ENCODE measurements around the gene MBLAC1. TPM values are rescaled to one million over a fixed set of nuclear protein-coding genes. Genes with fewer than 3 reads are reported as not detected.
A peak's percentile ranks its signal among the peaks of the same experiment; 100 is the strongest.

The MBLAC1 gene
- polyA plus RNA-seq, 3 donors = 0.57 to 0.81 (median 0.59) TPM

DNA sequence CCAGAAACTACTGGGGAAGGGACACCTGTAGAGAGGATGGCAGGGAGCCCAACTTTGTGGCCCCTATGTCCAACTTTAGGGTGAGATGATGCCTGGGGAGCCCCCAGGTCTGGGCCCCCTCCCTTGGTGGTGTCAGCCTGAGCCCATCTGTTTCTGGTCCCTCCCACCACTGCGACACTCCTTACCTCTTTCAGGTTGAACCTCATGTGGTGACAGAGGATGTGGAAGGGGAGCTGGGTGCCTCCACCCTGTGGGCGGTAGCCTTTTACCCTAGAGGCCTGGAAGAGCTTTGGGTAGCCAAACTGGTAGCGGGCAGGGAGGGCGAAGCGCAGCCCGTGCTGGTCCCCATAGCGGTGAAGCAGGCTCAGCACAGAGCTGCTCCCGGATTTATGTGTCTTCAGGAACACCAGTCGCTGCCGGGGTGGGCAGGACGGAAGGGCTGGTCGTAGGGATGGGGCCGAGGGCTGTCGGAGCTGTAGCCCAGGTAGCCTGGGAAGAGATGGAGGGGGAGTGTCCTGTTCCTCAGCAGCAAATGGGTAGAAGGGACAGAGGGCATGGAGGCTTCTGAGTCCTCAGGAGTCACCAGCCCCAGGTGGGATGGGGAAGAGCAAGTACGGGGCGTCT is 39.7 kb downstream of the MBLAC1 start:
- Histone ChIP-seq H4K20me1 (ENCODE audit: insufficient read depth, low read length) (no peaks in the 10 kb centered on the region), H3K36me3 (replicated peaks in 1 of 2; ENCODE audit: control insufficient read depth in 1 of 2, insufficient read depth in 2 of 2, low read length in 2 of 2) (no peaks in the 10 kb centered on the region), H3K27ac (ENCODE audit: low read depth in 1 of 2, low read length in 2 of 2) (no peak overlapping the region), H3K4me3 (replicated peaks in 1 of 3; ENCODE audit: low read depth in 2 of 3, low read length in 3 of 3) (no peak overlapping the region), H3K9me3 (replicated peaks in 1 of 2; ENCODE audit: control insufficient read depth in 1 of 2, insufficient read depth in 1 of 2, low read length in 2 of 2) (peaks cover 0 to 6% of the 10 kb centered on the region in 2 donors), H3K9ac (ENCODE audit: insufficient read depth, low read length, poor library complexity, severe bottlenecking) (no peak overlapping the region), H3K27me3 (ENCODE audit: control insufficient read depth in 2 of 2, insufficient read depth in 2 of 2, low read length in 2 of 2) (peaks cover 30 to 57% of the 10 kb centered on the region in 2 donors), H3K4me1 (ENCODE audit: control insufficient read depth in 1 of 2, insufficient read depth in 2 of 2, low read length in 2 of 2) (peaks cover 32 to 36% of the 10 kb centered on the region in 2 donors), H3K4me2 (replicated peaks; ENCODE audit: extremely low read depth, low read length, poor library complexity, severe bottlenecking) (no peak overlapping the region), H2AFZ (ENCODE audit: insufficient read depth, low read depth, low read length, poor library complexity, severe bottlenecking) (peak overlapping the region; percentile 41), H3K79me2 (ENCODE audit: insufficient read depth, low read length) (no peaks in the 10 kb centered on the region)
- 68% methylated on average over 13 of the region's 16 CpGs for WGBS (ENCODE audit: insufficient coverage)
- peaks cover 37% of the 10 kb centered on the region for H3K4me1 Mint-ChIP-seq
- H3K4me3 Mint-ChIP-seq = peak overlapping the region in 1 of 2 donors; percentile 94
- H3K9me3 Mint-ChIP-seq = peaks cover 0 to 20% (median 9%) of the 10 kb centered on the region in 7 donors
- peak overlapping the region in 2 of 7 donors; percentile 48 to 54 for H3K27ac Mint-ChIP-seq
- TF ChIP-seq, protein P1, sequence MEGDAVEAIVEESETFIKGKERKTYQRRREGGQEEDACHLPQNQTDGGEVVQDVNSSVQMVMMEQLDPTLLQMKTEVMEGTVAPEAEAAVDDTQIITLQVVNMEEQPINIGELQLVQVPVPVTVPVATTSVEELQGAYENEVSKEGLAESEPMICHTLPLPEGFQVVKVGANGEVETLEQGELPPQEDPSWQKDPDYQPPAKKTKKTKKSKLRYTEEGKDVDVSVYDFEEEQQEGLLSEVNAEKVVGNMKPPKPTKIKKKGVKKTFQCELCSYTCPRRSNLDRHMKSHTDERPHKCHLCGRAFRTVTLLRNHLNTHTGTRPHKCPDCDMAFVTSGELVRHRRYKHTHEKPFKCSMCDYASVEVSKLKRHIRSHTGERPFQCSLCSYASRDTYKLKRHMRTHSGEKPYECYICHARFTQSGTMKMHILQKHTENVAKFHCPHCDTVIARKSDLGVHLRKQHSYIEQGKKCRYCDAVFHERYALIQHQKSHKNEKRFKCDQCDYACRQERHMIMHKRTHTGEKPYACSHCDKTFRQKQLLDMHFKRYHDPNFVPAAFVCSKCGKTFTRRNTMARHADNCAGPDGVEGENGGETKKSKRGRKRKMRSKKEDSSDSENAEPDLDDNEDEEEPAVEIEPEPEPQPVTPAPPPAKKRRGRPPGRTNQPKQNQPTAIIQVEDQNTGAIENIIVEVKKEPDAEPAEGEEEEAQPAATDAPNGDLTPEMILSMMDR (IDR thresholded peaks at IDR 0.05) = no peak
- H3K27me3 Mint-ChIP-seq (ENCODE audit: low read depth in 3 of 3) = peaks cover 59 to 84% (median 67%) of the 10 kb centered on the region in 3 donors
- no peak for DNase-seq
- intact Hi-C loops (cut with micrococcal nuclease) = no loop called here
- H3K36me3 Mint-ChIP-seq = peaks cover 4 to 14% of the 10 kb centered on the region in 2 donors

DNA sequence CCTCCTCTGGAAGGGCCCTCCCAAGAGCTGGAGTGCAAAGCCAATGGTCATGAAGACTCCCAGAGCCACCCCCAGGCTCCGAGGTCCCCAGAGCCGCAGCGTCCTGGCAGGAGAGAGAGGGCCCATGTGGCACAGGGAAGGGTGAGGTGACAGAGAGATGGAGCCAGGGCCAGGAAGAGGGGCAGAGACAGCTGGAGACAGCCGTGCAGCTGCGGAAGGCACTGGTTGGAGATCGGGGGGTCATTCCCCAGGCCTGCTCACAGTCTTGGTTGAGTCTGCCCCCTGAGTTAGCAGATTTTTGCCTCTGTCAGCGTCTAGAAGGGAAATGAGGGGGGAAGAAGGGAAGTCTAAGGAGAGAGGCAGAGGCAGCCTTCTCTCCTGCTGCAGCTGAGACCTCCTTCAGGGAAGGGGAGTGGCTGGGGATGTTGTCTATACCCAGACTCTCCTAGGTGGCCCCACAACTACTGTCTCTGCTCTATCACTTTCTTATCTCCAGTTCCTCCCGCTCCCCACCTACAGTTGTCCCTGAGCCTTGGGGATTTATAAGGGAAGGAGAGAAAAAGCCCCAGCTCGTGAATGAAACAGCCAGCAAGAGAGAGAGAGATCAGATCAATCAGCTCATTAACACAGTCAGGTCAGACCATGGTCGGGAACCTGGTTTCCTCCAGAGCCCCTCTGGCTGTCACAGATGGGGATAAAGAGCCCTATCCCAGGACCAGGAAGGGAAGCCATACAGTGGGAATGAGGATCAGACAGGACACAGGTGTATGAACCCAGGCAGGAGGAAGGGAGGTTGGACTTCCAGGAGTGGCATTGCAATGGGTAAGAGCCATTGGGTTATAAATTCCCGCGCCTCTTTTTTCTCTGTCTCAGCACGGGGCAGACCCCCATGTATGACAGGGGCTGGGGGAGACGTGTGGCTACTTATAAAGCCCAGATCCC is 40.5 kb downstream of the MBLAC1 start:
- peaks cover 36 to 42% of the 10 kb centered on the region in 2 donors for H3K4me1 ChIP-seq (ENCODE audit: control insufficient read depth in 1 of 2, insufficient read depth in 2 of 2, low read length in 2 of 2)
- 4% methylated on average over 7 of the region's 14 CpGs for WGBS (ENCODE audit: insufficient coverage)
- no peak overlapping the region for H3K27ac ChIP-seq (ENCODE audit: low read depth in 1 of 2, low read length in 2 of 2)
- H3K36me3 Mint-ChIP-seq = peaks cover 4 to 16% of the 10 kb centered on the region in 2 donors
- peak overlapping the region; percentile 70 for H3K4me2 ChIP-seq (replicated peaks; ENCODE audit: extremely low read depth, low read length, poor library complexity, severe bottlenecking)
- H3K27me3 Mint-ChIP-seq (ENCODE audit: low read depth in 3 of 3) = peaks cover 64 to 86% (median 68%) of the 10 kb centered on the region in 3 donors
- H3K9me3 Mint-ChIP-seq = peaks cover 0 to 22% (median 9%) of the 10 kb centered on the region in 7 donors
- H3K9ac ChIP-seq (ENCODE audit: insufficient read depth, low read length, poor library complexity, severe bottlenecking) = no peak overlapping the region
- H3K4me3 ChIP-seq (replicated peaks in 1 of 3; ENCODE audit: low read depth in 2 of 3, low read length in 3 of 3) = peak overlapping the region in 1 of 3 experiments; percentile 68
- no peaks in the 10 kb centered on the region for H4K20me1 ChIP-seq (ENCODE audit: insufficient read depth, low read length)
- peak overlapping the region; percentile 41 for H2AFZ ChIP-seq (ENCODE audit: insufficient read depth, low read depth, low read length, poor library complexity, severe bottlenecking)
- H3K9me3 ChIP-seq (replicated peaks in 1 of 2; ENCODE audit: control insufficient read depth in 1 of 2, insufficient read depth in 1 of 2, low read length in 2 of 2) = peaks cover 0 to 11% of the 10 kb centered on the region in 2 donors
- peak overlapping the region in 2 of 7 donors; percentile 18 to 65 for H3K27ac Mint-ChIP-seq
- no peaks in the 10 kb centered on the region for H3K79me2 ChIP-seq (ENCODE audit: insufficient read depth, low read length)
- peak overlapping the region; percentile 31 to 94 for H3K4me3 Mint-ChIP-seq
- DNase-seq = no peak
- no peaks in the 10 kb centered on the region for H3K36me3 ChIP-seq (replicated peaks in 1 of 2; ENCODE audit: control insufficient read depth in 1 of 2, insufficient read depth in 2 of 2, low read length in 2 of 2)
- intact Hi-C loops (cut with micrococcal nuclease) = no loop called here
- H3K27me3 ChIP-seq (ENCODE audit: control insufficient read depth in 2 of 2, insufficient read depth in 2 of 2, low read length in 2 of 2) = peaks cover 36 to 63% of the 10 kb centered on the region in 2 donors
- H3K4me1 Mint-ChIP-seq = peaks cover 41% of the 10 kb centered on the region
- TF ChIP-seq, protein P1 (IDR thresholded peaks at IDR 0.05) = no peak
